GM12891 (cell line): ENCODE data around the gene RAB11FIP2.

Experiments
- POLR2A ChIP-seq: IDR thresholded peaks from 2 replicates; pipeline ENCODE4 v1.6.1; 2011; ENCODE audit warnings: low read depth, low read length, control low read depth
- POLR2AphosphoS5 ChIP-seq: IDR thresholded peaks from 2 replicates; pipeline ENCODE4 v1.6.1; 2011; ENCODE audit warnings: low read depth, low read length, control low read depth

- TF ChIP-seq POLR2A, result no peak
- no peak for TF ChIP-seq POLR2AphosphoS5
Observed at GRCh38 chr10:117996709-117997108, 50.0 kb downstream of the RAB11FIP2 start.
